SK-N-MC (cell line): ENCODE results near the gene MRPL30.

ENCODE experiments used
- EZH2 ChIP-seq: fragments of 200-600 bp; sonication (generic); IDR thresholded peaks from one replicate; pipeline ENCODE4 v1.6.1; 2017; ENCODE audit warnings: antibody characterized with exemption
- POLR2AphosphoS5 ChIP-seq: IDR thresholded peaks from 2 replicates; pipeline ENCODE4 v1.6.1; 2012; ENCODE audit warnings: mild to moderate bottlenecking, low read depth, low read length, borderline replicate concordance

DNA sequence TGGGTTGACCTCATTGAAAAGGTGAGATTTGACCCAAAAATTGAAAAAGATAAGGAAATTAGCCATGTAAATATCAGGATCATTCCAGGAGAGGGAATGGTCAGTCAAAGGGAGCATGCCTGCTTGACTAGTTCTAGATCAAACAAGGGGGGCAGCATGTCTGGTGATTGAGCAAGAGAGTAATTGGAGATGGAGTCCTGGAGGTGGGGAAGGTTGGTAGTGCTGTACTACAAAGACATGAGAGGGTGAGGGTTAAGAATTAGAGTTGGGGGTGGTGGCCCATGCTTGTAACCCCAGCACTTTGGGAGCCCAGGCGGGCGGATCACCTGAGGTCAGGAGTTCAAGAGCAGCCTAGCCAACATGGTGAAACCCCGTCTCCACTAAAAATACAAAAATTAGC is 2.0 kb downstream of the MRPL30 start:
- TF ChIP-seq EZH2 (no peak), POLR2AphosphoS5 (no peak)
